Measurements from ENCODE around the gene NOPCHAP1. TPM values are rescaled to one million over a fixed set of nuclear protein-coding genes. Genes with fewer than 3 reads are reported as not detected.

The NOPCHAP1 gene
- total RNA-seq, 2 donors from 2014 or later: 20.4 to 31.8 TPM

GRCh38 chr12:105024928-105025327 is 38.8 kb downstream of the NOPCHAP1 start:
- Mint-ChIP-seq H3K4me1 (no peaks in the 10 kb centered on the region), H3K27me3 (no peaks in the 10 kb centered on the region), H3K27ac (no peak overlapping the region), H3K36me3 (ENCODE audit: low read depth) (no peaks in the 10 kb centered on the region), H3K9me3 (no peaks in the 10 kb centered on the region), H3K4me3 (no peak overlapping the region)
- ATAC-seq (replicated peaks): no peak

GRCh38 chr12:105025890-105026289 is 39.8 kb downstream of the NOPCHAP1 start:
- Mint-ChIP-seq H3K4me1 (peaks cover 3% of the 10 kb centered on the region), H3K36me3 (ENCODE audit: low read depth) (no peaks in the 10 kb centered on the region), H3K9me3 (no peaks in the 10 kb centered on the region), H3K27ac (no peak overlapping the region), H3K4me3 (no peak overlapping the region), H3K27me3 (no peaks in the 10 kb centered on the region)
- no peak for ATAC-seq (replicated peaks)

GRCh38 chr12:105026411-105026810 is 40.3 kb downstream of the NOPCHAP1 start:
- Mint-ChIP-seq H3K4me3 (no peak overlapping the region), H3K4me1 (peaks cover 8% of the 10 kb centered on the region), H3K36me3 (ENCODE audit: low read depth) (no peaks in the 10 kb centered on the region), H3K27ac (no peak overlapping the region), H3K27me3 (no peaks in the 10 kb centered on the region), H3K9me3 (no peaks in the 10 kb centered on the region)
- ATAC-seq (replicated peaks): no peak

- peak; percentile 72 for ATAC-seq (replicated peaks)
- peaks cover 32% of the 10 kb centered on the region for H3K4me1 Mint-ChIP-seq
These were observed 45.0 kb downstream of the NOPCHAP1 start for GRCh38 chr12:105030820-105031807.

GRCh38 chr12:105032703-105033357 is 46.7 kb downstream of the NOPCHAP1 start:
- Mint-ChIP-seq H3K27ac (peak overlapping the region; percentile 82), H3K36me3 (ENCODE audit: low read depth) (no peaks in the 10 kb centered on the region), H3K4me1 (peaks cover 37% of the 10 kb centered on the region), H3K9me3 (peaks cover 3% of the 10 kb centered on the region), H3K27me3 (no peaks in the 10 kb centered on the region), H3K4me3 (peak overlapping the region; percentile 58)
- no peak for ATAC-seq (replicated peaks)

More at GRCh38 chr12:105030820-105031807, 45.0 kb downstream of the NOPCHAP1 start:
- H3K9me3 Mint-ChIP-seq: peaks cover 3% of the 10 kb centered on the region
- H3K36me3 Mint-ChIP-seq (ENCODE audit: low read depth): no peaks in the 10 kb centered on the region
- no peaks in the 10 kb centered on the region for H3K27me3 Mint-ChIP-seq
- peak overlapping the region; percentile 39 for H3K4me3 Mint-ChIP-seq
- peak overlapping the region; percentile 71 for H3K27ac Mint-ChIP-seq

- Mint-ChIP-seq H3K27me3 (no peaks in the 10 kb centered on the region), H3K9me3 (peaks cover 3% of the 10 kb centered on the region), H3K4me1 (peaks cover 43% of the 10 kb centered on the region), H3K4me3 (peak overlapping the region; percentile 58), H3K36me3 (ENCODE audit: low read depth) (no peaks in the 10 kb centered on the region), H3K27ac (peak overlapping the region; percentile 82)
- ATAC-seq (replicated peaks): peak; percentile 77
These were observed 47.7 kb downstream of the NOPCHAP1 start for GRCh38 chr12:105033851-105034250.

Other genes starting within 250 kb of the NOPCHAP1 start
- 10 to 100 TPM; 16.8 to 52.8 TPM for gene SLC41A2, start 28.0 kb upstream of the NOPCHAP1 start, total RNA-seq
- gene ALDH1L2, start 98.1 kb downstream of the NOPCHAP1 start, total RNA-seq: 1 to 10 TPM in 1 of 2 donors, under 1 TPM in 1; 0.35 to 2.8 TPM
- gene WASHC4, start 121.4 kb downstream of the NOPCHAP1 start, total RNA-seq: 10 to 100 TPM; 41.0 to 47.7 TPM
- 10 to 100 TPM; 16.7 to 23.5 TPM for gene APPL2, start 249.9 kb downstream of the NOPCHAP1 start, total RNA-seq

All from activated T-helper 17 cell treated with anti-CD3 and anti-CD28 coated beads, Interleukin-2, amount 50 U/mL, for 72 hours (primary cell).